Neuronal stem cell (in vitro differentiated cells): Measurements from ENCODE around the gene FARP1.

Source experiments
- DNase-seq: peaks from one replicate; pipeline ENCODE4 v3.0.0-alpha.2; 2013; ENCODE audit warnings: low spot score
- H2AFZ ChIP-seq: one replicate; pipeline ENCODE4 v1.6.1; 2013; ENCODE audit warnings: mild to moderate bottlenecking, low read length, inconsistent platforms
- H2AK5ac ChIP-seq: 2 replicates; pipeline ENCODE4 v1.6.1; 2013; ENCODE audit warnings: low read depth, mild to moderate bottlenecking, inconsistent platforms, low read length, moderate library complexity, mixed read lengths
- H2BK120ac ChIP-seq: 2 replicates; pipeline ENCODE4 v1.6.1; 2013; ENCODE audit warnings: low read depth, mild to moderate bottlenecking, inconsistent platforms, low read length, moderate library complexity, mixed read lengths
- H2BK12ac ChIP-seq: one replicate; pipeline ENCODE4 v1.6.1; 2013; ENCODE audit warnings: low read length, inconsistent platforms
- H2BK15ac ChIP-seq: 2 replicates; pipeline ENCODE4 v1.6.1; 2013; ENCODE audit warnings: mild to moderate bottlenecking, low read length, inconsistent platforms, mixed read lengths
- H2BK5ac ChIP-seq: one replicate; pipeline ENCODE4 v1.6.1; 2013; ENCODE audit warnings: inconsistent platforms, mild to moderate bottlenecking, low read length, moderate library complexity
- H3K14ac ChIP-seq: one replicate; pipeline ENCODE4 v1.6.1; 2013; ENCODE audit warnings: low read length, inconsistent platforms
- H3K18ac ChIP-seq: 2 replicates; pipeline ENCODE4 v1.6.1; 2013; ENCODE audit warnings: low read length, inconsistent platforms
- H3K23ac ChIP-seq: 2 replicates; pipeline ENCODE4 v1.6.1; 2013; ENCODE audit warnings: low read depth, mild to moderate bottlenecking, mixed read lengths, low read length, inconsistent platforms; ENCODE audit not compliant: poor library complexity
- H3K27ac ChIP-seq: replicated peaks from 3 replicates; pipeline ENCODE4 v1.5.1; 2013; ENCODE audit warnings: low read length, inconsistent platforms
- H3K27me3 ChIP-seq, 3 experiments: 2 replicates each; pipeline ENCODE4 v1.6.1; 2013; ENCODE audit warnings: low read length in 3 of 3, mild to moderate bottlenecking in 2 of 3, inconsistent platforms in 1 of 3, low read depth in 1 of 3, mixed read lengths in 1 of 3, moderate library complexity in 1 of 3; ENCODE audit not compliant: control insufficient read depth in 3 of 3, insufficient read depth in 3 of 3
- H3K36me3 ChIP-seq, 2 donors: replicated peaks in 1 of 2; 2 replicates each; pipeline ENCODE4 v1.6.1; 2013; ENCODE audit warnings: low read length in 2 of 2; ENCODE audit not compliant: control insufficient read depth in 2 of 2, insufficient read depth in 2 of 2
- H3K4ac ChIP-seq: 2 replicates; pipeline ENCODE4 v1.6.1; 2013; ENCODE audit warnings: inconsistent platforms, mild to moderate bottlenecking, low read length, moderate library complexity
- H3K4me1 ChIP-seq, 2 donors: 1 replicate in 1 of 2; 2 replicates in 1 of 2; pipeline ENCODE4 v1.6.1; 2013; ENCODE audit warnings: low read length in 2 of 2, low read depth in 1 of 2; ENCODE audit not compliant: control insufficient read depth in 2 of 2, insufficient read depth in 1 of 2
- H3K4me2 ChIP-seq: one replicate; pipeline ENCODE4 v1.6.1; 2013; ENCODE audit warnings: mild to moderate bottlenecking, low read length, inconsistent platforms; ENCODE audit not compliant: insufficient read depth, poor library complexity, severe bottlenecking
- H3K4me3 ChIP-seq, 2 donors: 2 replicates each; pipeline ENCODE4 v1.5.1; 2013; ENCODE audit warnings: low read length in 2 of 2, mild to moderate bottlenecking in 2 of 2, inconsistent platforms in 1 of 2, moderate library complexity in 1 of 2
- H3K79me1 ChIP-seq: one replicate; pipeline ENCODE4 v1.6.1; 2013; ENCODE audit warnings: low read depth, mild to moderate bottlenecking, inconsistent platforms, low read length, moderate library complexity
- H3K9ac ChIP-seq: one replicate; pipeline ENCODE4 v1.6.1; 2013; ENCODE audit warnings: mild to moderate bottlenecking, low read depth, low read length, inconsistent platforms; ENCODE audit not compliant: poor library complexity
- H3K9me3 ChIP-seq, 2 donors: replicated peaks in 1 of 2; 2 replicates each; pipeline versions ENCODE3 to v1.6.1; 2013; ENCODE audit warnings: low read length in 2 of 2, mild to moderate bottlenecking in 2 of 2, inconsistent platforms in 1 of 2, low read depth in 1 of 2, mixed read lengths in 1 of 2, moderate library complexity in 1 of 2; ENCODE audit not compliant: control insufficient read depth in 2 of 2, insufficient read depth in 1 of 2
- H4K8ac ChIP-seq: one replicate; pipeline ENCODE4 v1.6.1; 2013; ENCODE audit warnings: low read depth, mild to moderate bottlenecking, inconsistent platforms, low read length, moderate library complexity
- H4K91ac ChIP-seq: one replicate; pipeline ENCODE4 v1.6.1; 2013; ENCODE audit warnings: low read length, low read depth, mild to moderate bottlenecking, inconsistent platforms; ENCODE audit not compliant: poor library complexity
- WGBS, 2 donors: extraction: QIAGEN DNeasy Blood & Tissue Kit; methylation state at CpG; one replicate each; pipeline ENCODE4 v1.1.7; 2013; ENCODE audit warnings: missing lambda C conversion rate in 2 of 2, mixed read lengths in 1 of 2; ENCODE audit not compliant: insufficient read length in 2 of 2, insufficient replicate concordance in 1 of 2; ENCODE audit errors: extremely low coverage in 2 of 2; 5-methylcytosine and 5-hydroxymethylcytosine counted together

Gene FARP1

DNA sequence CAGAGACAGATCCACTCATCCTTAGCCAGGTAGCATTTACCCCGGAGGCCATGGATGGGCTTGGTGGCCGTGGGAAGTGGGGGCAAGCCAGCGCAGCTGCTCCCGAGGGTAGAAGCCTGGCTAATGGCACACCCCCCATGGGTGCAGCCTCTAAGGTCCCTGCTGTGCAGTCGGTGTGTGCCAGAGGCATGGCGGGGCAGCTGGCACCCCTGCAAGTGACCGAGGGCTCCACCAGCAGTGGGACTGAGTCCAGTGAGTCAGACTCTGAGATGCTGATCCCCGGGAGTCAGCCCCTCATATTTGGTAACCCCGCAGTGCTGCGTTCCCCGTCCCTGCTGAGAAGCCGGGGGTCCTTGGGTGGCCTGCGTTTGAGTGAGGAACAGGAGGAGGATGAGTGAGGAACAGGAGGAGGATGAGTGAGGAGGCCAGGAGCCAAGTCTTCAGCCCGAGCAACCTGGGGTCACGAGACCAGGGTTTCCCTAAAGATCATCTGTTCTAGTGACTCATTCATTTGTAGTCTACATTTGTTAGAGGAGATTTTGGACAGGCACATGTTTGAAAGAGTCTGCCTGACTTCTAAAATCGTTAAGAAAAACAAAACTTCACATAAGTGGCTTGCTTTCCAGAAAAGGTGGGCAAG is 253.3 kb downstream of the FARP1 start:
- Histone ChIP-seq H3K23ac (no peak overlapping the region), H2BK12ac (no peak overlapping the region), H3K4me1 (peaks cover 0 to 2% of the 10 kb centered on the region in 2 donors), H3K4ac (no peak overlapping the region), H3K4me3 (no peak overlapping the region), H3K79me1 (no peaks in the 10 kb centered on the region), H3K9me3 (no peaks in the 10 kb centered on the region), H4K91ac (no peak overlapping the region), H2BK15ac (no peak overlapping the region), H2BK5ac (no peak overlapping the region), H3K27me3 (no peaks in the 10 kb centered on the region), H3K18ac (no peak overlapping the region), H3K36me3 (peaks cover 14 to 70% of the 10 kb centered on the region in 2 donors), H4K8ac (no peak overlapping the region), H3K27ac (no peak overlapping the region), H3K4me2 (no peak overlapping the region), H3K14ac (peak overlapping the region; percentile 6), H2AK5ac (no peak overlapping the region), H2AFZ (no peak overlapping the region), H2BK120ac (no peak overlapping the region), H3K9ac (no peak overlapping the region)
- no CpG with 5 or more reads among the region's 16 CpGs for WGBS, 2 donors
- no peak for DNase-seq

DNA sequence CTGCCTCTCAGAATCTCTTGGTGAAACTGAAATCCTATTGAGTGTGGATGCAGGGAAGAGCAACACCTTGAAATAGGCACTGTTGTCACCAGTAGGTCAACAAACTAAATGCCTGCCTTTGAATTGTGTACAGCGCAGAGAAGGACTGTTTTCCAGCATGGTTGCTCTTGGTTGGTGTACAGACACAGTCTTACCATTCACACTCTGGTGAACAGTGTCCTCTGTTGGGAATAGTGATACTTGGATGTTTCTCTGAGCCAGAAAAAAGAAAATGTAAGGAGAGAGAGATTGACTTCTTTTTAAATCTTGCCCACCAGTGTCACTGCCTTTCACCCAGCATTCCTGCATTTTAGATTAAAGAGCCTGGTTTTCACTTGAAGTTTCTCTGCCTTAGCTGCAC is 254.3 kb downstream of the FARP1 start:
- Histone ChIP-seq H2BK15ac (no peak overlapping the region), H3K4me2 (no peak overlapping the region), H4K8ac (no peak overlapping the region), H3K36me3 (peaks cover 14 to 71% of the 10 kb centered on the region in 2 donors), H3K27me3 (no peaks in the 10 kb centered on the region), H4K91ac (no peak overlapping the region), H3K14ac (no peak overlapping the region), H3K9ac (no peak overlapping the region), H3K4ac (no peak overlapping the region), H3K4me3 (no peak overlapping the region), H2BK120ac (no peak overlapping the region), H3K79me1 (no peaks in the 10 kb centered on the region), H2BK5ac (no peak overlapping the region), H2BK12ac (no peak overlapping the region), H3K27ac (no peak overlapping the region), H3K18ac (no peak overlapping the region), H2AK5ac (no peak overlapping the region), H3K9me3 (no peaks in the 10 kb centered on the region), H2AFZ (no peak overlapping the region), H3K23ac (no peak overlapping the region), H3K4me1 (peaks cover 0 to 4% of the 10 kb centered on the region in 2 donors)
- no peak for DNase-seq
- no CpG with 5 or more reads among the region's 1 CpG for WGBS, 2 donors

DNA sequence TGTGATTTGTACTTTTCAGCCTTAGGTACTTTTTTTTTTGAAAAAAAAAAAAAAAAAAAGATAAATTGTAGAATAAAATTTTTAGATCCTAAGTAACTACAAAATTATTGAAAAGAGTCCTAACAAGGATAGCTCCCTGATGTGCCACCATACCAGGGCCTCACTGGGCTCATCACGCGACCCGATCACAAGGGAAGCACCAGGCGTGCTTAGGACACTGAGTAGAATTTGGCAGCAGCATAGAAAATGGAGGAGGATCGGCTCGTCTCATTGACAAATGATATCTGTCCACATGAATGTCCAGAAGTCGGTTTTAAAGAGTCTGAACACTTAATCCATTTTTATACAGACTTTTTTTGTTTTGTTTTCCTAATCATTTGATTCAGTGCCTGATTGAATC is 255.0 kb downstream of the FARP1 start:
- H2BK120ac ChIP-seq = no peak overlapping the region
- H4K8ac ChIP-seq = no peak overlapping the region
- H3K4me3 ChIP-seq = no peak overlapping the region
- no peak overlapping the region for H3K14ac ChIP-seq
- no peaks in the 10 kb centered on the region for H3K9me3 ChIP-seq
- no peak overlapping the region for H3K4ac ChIP-seq
- no peak overlapping the region for H2BK15ac ChIP-seq
- no peak for DNase-seq
- H3K79me1 ChIP-seq = no peaks in the 10 kb centered on the region
- no peak overlapping the region for H2AFZ ChIP-seq
- no peak overlapping the region for H3K4me2 ChIP-seq
- no peak overlapping the region for H3K9ac ChIP-seq
- no peak overlapping the region for H3K23ac ChIP-seq
- H2AK5ac ChIP-seq = no peak overlapping the region
- no peak overlapping the region for H2BK12ac ChIP-seq
- H3K36me3 ChIP-seq = peaks cover 14 to 66% of the 10 kb centered on the region in 2 donors
- H3K18ac ChIP-seq = no peak overlapping the region
- H3K4me1 ChIP-seq = peaks cover 0 to 4% of the 10 kb centered on the region in 2 donors
- WGBS, 2 donors = no CpG with 5 or more reads among the region's 7 CpGs
- no peaks in the 10 kb centered on the region for H3K27me3 ChIP-seq
- H2BK5ac ChIP-seq = no peak overlapping the region
- no peak overlapping the region for H3K27ac ChIP-seq
- H4K91ac ChIP-seq = no peak overlapping the region

DNA sequence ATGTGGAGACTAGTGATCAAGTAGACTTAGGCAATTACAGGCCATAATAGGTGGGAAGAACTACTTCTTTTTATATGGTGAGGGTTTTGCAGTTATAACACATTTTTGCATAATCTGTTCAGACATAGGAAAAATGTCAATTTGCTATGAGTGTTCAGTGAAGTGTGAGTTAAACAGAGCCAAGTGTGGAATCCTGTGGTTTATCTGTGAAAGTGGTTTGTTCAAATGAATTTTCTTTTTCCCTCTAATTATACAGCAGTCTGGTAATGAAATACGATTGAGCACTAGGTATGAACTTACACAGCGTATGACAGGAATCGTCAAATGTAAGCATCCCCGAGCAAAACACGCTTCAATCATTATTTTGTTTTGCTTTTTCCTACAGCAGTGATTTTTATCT is 255.7 kb downstream of the FARP1 start:
- H3K4me2 ChIP-seq = no peak overlapping the region
- H3K18ac ChIP-seq = no peak overlapping the region
- peaks cover 0 to 4% of the 10 kb centered on the region in 2 donors for H3K4me1 ChIP-seq
- H3K9me3 ChIP-seq = no peaks in the 10 kb centered on the region
- no peak overlapping the region for H3K23ac ChIP-seq
- no peak overlapping the region for H3K4me3 ChIP-seq
- H4K91ac ChIP-seq = no peak overlapping the region
- H3K27ac ChIP-seq = no peak overlapping the region
- H4K8ac ChIP-seq = no peak overlapping the region
- no peak overlapping the region for H2BK5ac ChIP-seq
- H2BK120ac ChIP-seq = no peak overlapping the region
- H2BK15ac ChIP-seq = no peak overlapping the region
- H3K79me1 ChIP-seq = no peaks in the 10 kb centered on the region
- H3K9ac ChIP-seq = no peak overlapping the region
- no peak overlapping the region for H3K4ac ChIP-seq
- H2AFZ ChIP-seq = no peak overlapping the region
- no peak overlapping the region for H2AK5ac ChIP-seq
- no peak overlapping the region for H2BK12ac ChIP-seq
- no peak overlapping the region for H3K14ac ChIP-seq
- no peaks in the 10 kb centered on the region for H3K27me3 ChIP-seq
- peaks cover 14 to 65% of the 10 kb centered on the region in 2 donors for H3K36me3 ChIP-seq
- no peak for DNase-seq
- no CpG with 5 or more reads among the region's 5 CpGs for WGBS, 2 donors
